Measurements from ENCODE around the gene VEZT. TPM values are rescaled to one million over a fixed set of nuclear protein-coding genes. Genes with fewer than 3 reads are reported as not detected.

The VEZT gene
- total RNA-seq, 4 donors from 2014 or later, result 76.5 to 121 (median 95.2) TPM

DNA sequence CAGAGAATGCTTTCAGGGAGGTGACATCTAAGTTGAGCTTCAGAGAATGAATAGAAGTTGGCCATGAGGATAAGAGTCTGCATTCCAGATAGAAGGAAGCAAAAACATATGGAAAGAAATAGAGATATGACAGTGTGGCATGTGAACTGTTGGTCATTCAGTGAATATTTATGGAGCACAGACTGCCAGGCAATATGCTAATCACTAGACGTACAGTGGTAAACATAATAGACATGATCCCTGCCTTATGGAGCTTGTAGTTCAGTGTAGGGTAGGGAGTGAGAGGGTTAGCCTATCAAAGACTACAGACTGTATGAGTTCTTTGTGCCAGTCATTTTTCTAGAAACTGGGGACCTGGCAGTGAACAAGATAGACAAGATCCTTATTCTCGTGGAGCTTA is 53.9 kb downstream of the VEZT start:
- TF ChIP-seq POLR2A (IDR thresholded peaks at IDR 0.05), result no peak
- no peak for DNase-seq
- Histone ChIP-seq H3K27ac (no peak overlapping the region), H3K27me3 (no peaks in the 10 kb centered on the region), H3K36me3 (peaks cover 0 to 73% (median 4%) of the 10 kb centered on the region in 3 donors), H3K4me1 (no peaks in the 10 kb centered on the region), H3K4me3 (no peak overlapping the region), H3K9me3 (no peaks in the 10 kb centered on the region)

- H3K4me3 ChIP-seq, result no peak overlapping the region
- TF ChIP-seq POLR2A (IDR thresholded peaks at IDR 0.05), result no peak
- no peak for TF ChIP-seq CTCF (IDR thresholded peaks at IDR 0.05)
- no peaks in the 10 kb centered on the region for H3K9me3 ChIP-seq
- DNase-seq, result no peak
- H3K27me3 ChIP-seq, result no peaks in the 10 kb centered on the region
- H3K4me1 ChIP-seq, result no peaks in the 10 kb centered on the region
- no peak overlapping the region for H3K27ac ChIP-seq
- peaks cover 0 to 75% (median 0%) of the 10 kb centered on the region in 3 donors for H3K36me3 ChIP-seq
These were observed 59.5 kb downstream of the VEZT start for GRCh38 chr12:95277139-95277538.

GRCh38 chr12:95279856-95280255 is 62.2 kb downstream of the VEZT start:
- no peaks in the 10 kb centered on the region for H3K27me3 ChIP-seq
- H3K36me3 ChIP-seq, result peaks cover 0 to 83% (median 0%) of the 10 kb centered on the region in 3 donors
- DNase-seq, result no peak
- TF ChIP-seq CTCF (IDR thresholded peaks at IDR 0.05), result no peak
- TF ChIP-seq POLR2A (IDR thresholded peaks at IDR 0.05), result no peak
- H3K4me1 ChIP-seq, result no peaks in the 10 kb centered on the region
- no peaks in the 10 kb centered on the region for H3K9me3 ChIP-seq
- no peak overlapping the region for H3K4me3 ChIP-seq
- H3K27ac ChIP-seq, result no peak overlapping the region

GRCh38 chr12:95282266-95282665 is 64.7 kb downstream of the VEZT start:
- H3K4me3 ChIP-seq, result no peak overlapping the region
- no peaks in the 10 kb centered on the region for H3K9me3 ChIP-seq
- H3K27me3 ChIP-seq, result no peaks in the 10 kb centered on the region
- H3K4me1 ChIP-seq, result no peaks in the 10 kb centered on the region
- no peak for DNase-seq
- peaks cover 0 to 79% (median 0%) of the 10 kb centered on the region in 3 donors for H3K36me3 ChIP-seq
- TF ChIP-seq CTCF (IDR thresholded peaks at IDR 0.05) (no peak), POLR2A (IDR thresholded peaks at IDR 0.05) (no peak)
- H3K27ac ChIP-seq, result no peak overlapping the region

GRCh38 chr12:95283371-95283770 is 65.8 kb downstream of the VEZT start:
- Histone ChIP-seq H3K4me3 (no peak overlapping the region), H3K27me3 (no peaks in the 10 kb centered on the region), H3K27ac (no peak overlapping the region), H3K9me3 (no peaks in the 10 kb centered on the region), H3K4me1 (no peaks in the 10 kb centered on the region), H3K36me3 (peaks cover 0 to 84% (median 0%) of the 10 kb centered on the region in 3 donors)
- no peak for DNase-seq
- TF ChIP-seq POLR2A (IDR thresholded peaks at IDR 0.05), result no peak
- TF ChIP-seq CTCF (IDR thresholded peaks at IDR 0.05), result no peak

GRCh38 chr12:95286713-95287112 is 69.1 kb downstream of the VEZT start:
- no peak for DNase-seq
- Histone ChIP-seq H3K9me3 (no peaks in the 10 kb centered on the region), H3K27ac (no peak overlapping the region), H3K4me3 (no peak overlapping the region), H3K36me3 (peaks cover 0 to 72% (median 0%) of the 10 kb centered on the region in 3 donors), H3K27me3 (no peaks in the 10 kb centered on the region), H3K4me1 (no peaks in the 10 kb centered on the region)
- TF ChIP-seq POLR2A (IDR thresholded peaks at IDR 0.05) (no peak), CTCF (IDR thresholded peaks at IDR 0.05) (no peak)
